Right renal cortex interstitium (tissue), 3 donors: ENCODE data around the gene VSIR. TPM values are rescaled to one million over a fixed set of nuclear protein-coding genes. Genes with fewer than 3 reads are reported as not detected.

ENCODE experiments used
- DNase-seq, 3 donors: peaks; one replicate each; pipeline ENCODE4 v3.0.0-alpha.2; 2013; ENCODE audit warnings: low read depth in 3 of 3, low spot score in 2 of 3
- polyA plus RNA-seq, 3 donors: library from polyadenylated mRNA; unstranded; fragments of 120-200 nt; gene quantifications; one replicate each; pipeline ENCODE4 v1.2.1, GENCODE V29; 2013; ENCODE audit not compliant: insufficient read length in 3 of 3

The VSIR gene
- polyA plus RNA-seq, 3 donors = 6.7 to 9.7 (median 7.8) TPM

DNA sequence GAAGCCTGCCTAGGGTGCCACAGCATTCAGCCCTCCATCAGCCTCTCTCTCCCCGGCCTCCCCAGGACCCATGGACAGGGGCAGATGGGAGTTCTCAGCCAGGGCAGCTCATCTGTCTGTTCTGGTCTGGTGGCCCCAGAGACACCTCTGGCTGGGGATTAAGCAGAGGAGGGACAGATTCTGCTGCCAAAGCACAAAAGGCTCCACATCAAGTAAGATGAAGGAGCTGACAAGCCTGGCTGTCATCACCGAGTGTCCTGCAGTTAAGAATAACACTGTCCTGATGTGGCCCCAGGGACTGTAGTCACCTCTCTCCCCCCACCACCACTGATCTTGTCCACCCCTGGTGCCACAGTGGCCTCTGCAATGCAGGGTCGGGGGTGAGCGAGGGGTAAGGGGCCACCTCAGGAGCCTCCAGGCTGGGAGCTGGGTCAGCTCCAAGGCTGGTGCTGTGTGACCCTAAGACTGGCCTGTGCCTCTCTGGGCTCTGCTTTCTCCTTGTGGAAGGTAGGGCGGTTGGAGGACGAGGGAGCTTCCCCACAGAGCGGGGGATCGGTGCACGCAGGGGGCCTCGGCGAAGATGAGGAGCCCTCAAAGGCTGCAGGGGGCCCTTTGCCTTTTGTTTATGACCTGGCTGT lies 72.5 kb downstream of the VSIR start:
- DNase-seq = no peak

- no peak for DNase-seq
Measured at GRCh38 chr10:71698737-71699136, 74.6 kb downstream of the VSIR start.

DNA sequence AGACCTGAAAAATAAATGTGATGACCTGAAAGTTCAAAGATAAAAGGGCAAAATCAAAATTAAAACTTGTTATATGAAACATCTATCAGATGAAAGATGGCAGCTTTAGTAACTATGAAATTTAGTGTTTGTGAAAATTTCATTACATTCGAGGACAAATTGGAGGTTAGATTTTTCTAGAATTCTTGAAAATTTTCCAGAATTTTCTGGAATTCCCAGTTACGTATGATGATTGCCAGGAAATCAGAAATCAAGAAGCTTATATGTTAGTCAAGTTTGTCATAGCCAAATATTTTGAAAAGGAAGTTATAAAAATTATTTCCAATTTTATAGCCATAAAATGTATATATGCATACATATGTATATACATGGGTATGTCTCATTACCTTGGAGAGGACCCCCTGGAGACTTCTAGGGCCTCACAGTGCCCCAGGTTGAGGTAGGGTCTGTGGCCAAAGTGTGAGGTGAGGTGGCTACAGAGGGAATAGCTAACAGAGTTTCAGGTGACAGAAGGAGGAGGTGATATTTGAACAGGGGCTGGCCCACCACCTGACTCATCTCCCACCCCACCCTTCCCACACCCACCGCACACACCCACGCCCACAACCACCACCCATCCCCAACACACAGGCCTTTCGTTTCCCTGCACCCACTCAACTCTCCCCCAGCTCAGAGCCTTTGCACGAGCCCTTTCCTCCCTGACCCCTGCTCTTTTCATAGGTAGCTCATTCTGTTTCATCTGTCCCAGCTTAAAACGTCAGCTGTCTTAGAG lies 75.2 kb downstream of the VSIR start:
- no peak for DNase-seq

Other genes with a start within 250 kb of the VSIR start
- gene C10orf105, start 53.7 kb downstream of the VSIR start, polyA plus RNA-seq = under 1 TPM; 0.04 to 0.17 (median 0.06) TPM
- 100 to 1,000 TPM; 903 to 920 (median 909) TPM for gene PSAP, start 77.7 kb upstream of the VSIR start, polyA plus RNA-seq
- gene CHST3, start 190.9 kb upstream of the VSIR start, polyA plus RNA-seq = 10 to 100 TPM; 17.1 to 18.9 (median 18.0) TPM